Activated CD8-positive, alpha-beta T cell treated with anti-CD3 and anti-CD28 coated beads for 36 hours (primary cell): ENCODE results near the gene HSFX4. TPM values are rescaled to one million over a fixed set of nuclear protein-coding genes. Genes with fewer than 3 reads are reported as not detected.
"Not testable (repeated sequence)": the region's sequence is repeated elsewhere in the genome, so short reads cannot be mapped to it uniquely, and the experiment has no call there.

Source experiments
- ATAC-seq: fragments of 200-7000 bp; cut with Tn5 transposase; one replicate; pipeline ENCODE4 v1.10.0; 2021; ENCODE audit warnings: mild to moderate bottlenecking, moderate library complexity
- CTCF ChIA-PET: fragments of 350-600 bp; sonication (Branson Sonifier 250); formaldehyde crosslinking; loops from one replicate; lab custom pipeline; 2021; ENCODE audit warnings: antibody characterized with exemption; lab: Charles Lee
- POLR2A ChIA-PET: fragments of 350-600 bp; sonication (Branson Sonifier 250); formaldehyde crosslinking; loops from one replicate; lab custom pipeline; 2021; ENCODE audit warnings: antibody characterized with exemption; lab: Charles Lee
- DNase-seq: peaks from one replicate; pipeline ENCODE4 v3.0.0-alpha.2; 2020
- H3K27ac Mint-ChIP-seq: one replicate; pipeline ENCODE4 v1.8.0; 2021; ENCODE audit warnings: mild to moderate bottlenecking, mixed read lengths
- H3K27me3 Mint-ChIP-seq: one replicate; pipeline ENCODE4 v1.8.0; 2021; ENCODE audit warnings: mixed read lengths
- H3K36me3 Mint-ChIP-seq: one replicate; pipeline ENCODE4 v1.8.0; 2021; ENCODE audit warnings: low read depth, mixed read lengths
- H3K4me1 Mint-ChIP-seq: one replicate; pipeline ENCODE4 v1.8.0; 2021; ENCODE audit warnings: low read depth, mixed read lengths
- H3K4me3 Mint-ChIP-seq: one replicate; pipeline ENCODE4 v1.8.0; 2021; ENCODE audit warnings: mild to moderate bottlenecking, moderate library complexity, mixed read lengths
- H3K9me3 Mint-ChIP-seq: one replicate; pipeline ENCODE4 v1.8.0; 2021; ENCODE audit warnings: mixed read lengths
- intact Hi-C: fragments of 100-400 bp; cut with micrococcal nuclease; formaldehyde crosslinking; loops from one replicate; pipeline ENCODE4 v1.10.0; 2022
- total RNA-seq, 2 experiments: library from RNA; stranded (reverse); gene quantifications; one replicate each; pipeline ENCODE4 v1.2.3, GENCODE V29; 2021
- TF ChIP-seq, protein P1 (sequence below): fragments of 200-600 bp; IDR thresholded peaks from one replicate; pipeline ENCODE4 v1.8.0; 2022; ENCODE audit warnings: antibody characterized with exemption, mild to moderate bottlenecking

Gene HSFX4
- total RNA-seq, 2 experiments from 2014 or later, result not detected

DNA sequence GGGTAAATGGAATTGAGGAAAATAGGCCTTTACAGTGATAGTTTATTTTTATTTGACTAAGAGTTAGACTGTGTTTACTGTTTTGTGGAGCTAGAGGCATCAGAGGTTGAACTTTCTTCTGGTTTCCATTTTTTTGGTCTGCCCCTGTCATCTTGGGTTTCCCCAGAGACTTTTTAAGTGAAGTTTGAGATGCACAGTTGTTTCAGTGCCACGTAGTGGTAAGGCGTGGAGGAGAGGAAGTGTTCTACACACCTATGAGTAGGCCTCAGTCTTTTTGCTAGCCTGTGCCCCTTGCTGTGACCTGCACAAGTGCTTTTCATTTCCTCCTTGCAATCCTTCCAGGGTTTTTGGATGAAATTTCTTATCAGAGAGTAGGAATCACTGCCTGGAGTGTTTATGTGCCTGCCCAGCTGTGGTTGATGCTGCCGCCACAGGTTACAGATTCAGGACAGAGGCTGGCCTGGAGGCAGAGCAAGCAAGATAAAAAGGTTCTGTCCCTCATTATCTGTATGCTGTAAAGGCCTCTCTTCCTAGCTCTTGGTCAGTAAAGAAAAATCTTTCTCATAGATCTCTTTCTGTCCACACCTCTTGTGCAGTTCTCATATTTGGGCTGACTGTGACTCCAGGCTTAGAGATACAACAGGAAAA, 12.5 kb upstream of the HSFX4 start:
- CTCF ChIA-PET, result interaction anchor here (0.8 to 1.2 kb wide), 3 partner anchors 21 to 114 kb away, joined by 3 read pairs; partner anchors contain the start of gene EOLA2
- Mint-ChIP-seq H3K36me3 (peaks cover 1% of the 10 kb centered on the region), H3K9me3 (peaks cover 5% of the 10 kb centered on the region), H3K4me3 (no peak overlapping the region), H3K27me3 (no peaks in the 10 kb centered on the region), H3K27ac (peak overlapping the region; percentile 59), H3K4me1 (peaks cover 14% of the 10 kb centered on the region)
- peak; percentile 97 for ATAC-seq
- TF ChIP-seq, protein P1, sequence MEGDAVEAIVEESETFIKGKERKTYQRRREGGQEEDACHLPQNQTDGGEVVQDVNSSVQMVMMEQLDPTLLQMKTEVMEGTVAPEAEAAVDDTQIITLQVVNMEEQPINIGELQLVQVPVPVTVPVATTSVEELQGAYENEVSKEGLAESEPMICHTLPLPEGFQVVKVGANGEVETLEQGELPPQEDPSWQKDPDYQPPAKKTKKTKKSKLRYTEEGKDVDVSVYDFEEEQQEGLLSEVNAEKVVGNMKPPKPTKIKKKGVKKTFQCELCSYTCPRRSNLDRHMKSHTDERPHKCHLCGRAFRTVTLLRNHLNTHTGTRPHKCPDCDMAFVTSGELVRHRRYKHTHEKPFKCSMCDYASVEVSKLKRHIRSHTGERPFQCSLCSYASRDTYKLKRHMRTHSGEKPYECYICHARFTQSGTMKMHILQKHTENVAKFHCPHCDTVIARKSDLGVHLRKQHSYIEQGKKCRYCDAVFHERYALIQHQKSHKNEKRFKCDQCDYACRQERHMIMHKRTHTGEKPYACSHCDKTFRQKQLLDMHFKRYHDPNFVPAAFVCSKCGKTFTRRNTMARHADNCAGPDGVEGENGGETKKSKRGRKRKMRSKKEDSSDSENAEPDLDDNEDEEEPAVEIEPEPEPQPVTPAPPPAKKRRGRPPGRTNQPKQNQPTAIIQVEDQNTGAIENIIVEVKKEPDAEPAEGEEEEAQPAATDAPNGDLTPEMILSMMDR, result no peak
- POLR2A ChIA-PET, result no interaction called here
- DNase-seq, result peak; percentile 51
- intact Hi-C loops, result no loop called here

- H3K4me1 Mint-ChIP-seq, POLR2A ChIA-PET, H3K4me3 Mint-ChIP-seq, CTCF ChIA-PET, ATAC-seq, DNase-seq, H3K36me3 Mint-ChIP-seq, intact Hi-C loops, H3K9me3 Mint-ChIP-seq, H3K27ac Mint-ChIP-seq, H3K27me3 Mint-ChIP-seq: not testable (repeated sequence)
Measured at GRCh38 chrX:149923836-149924235, 5.5 kb upstream of the HSFX4 start.

GRCh38 chrX:149924434-149924833, 4.9 kb upstream of the HSFX4 start:
- CTCF ChIA-PET, H3K9me3 Mint-ChIP-seq, H3K27ac Mint-ChIP-seq, H3K4me1 Mint-ChIP-seq, POLR2A ChIA-PET, H3K4me3 Mint-ChIP-seq, intact Hi-C loops, H3K36me3 Mint-ChIP-seq, H3K27me3 Mint-ChIP-seq, DNase-seq: not testable (repeated sequence)
- ATAC-seq, result peak; percentile 48

GRCh38 chrX:149927245-149927963, 2.0 kb upstream of the HSFX4 start:
- H3K27me3 Mint-ChIP-seq, H3K27ac Mint-ChIP-seq, H3K36me3 Mint-ChIP-seq, CTCF ChIA-PET, intact Hi-C loops, H3K9me3 Mint-ChIP-seq, DNase-seq, H3K4me1 Mint-ChIP-seq, H3K4me3 Mint-ChIP-seq, POLR2A ChIA-PET: not testable (repeated sequence)
- peak; percentile 61 for ATAC-seq

GRCh38 chrX:149927964-149928258, 1.5 kb upstream of the HSFX4 start:
- H3K4me3 Mint-ChIP-seq, H3K9me3 Mint-ChIP-seq, H3K27ac Mint-ChIP-seq, DNase-seq, H3K27me3 Mint-ChIP-seq, H3K36me3 Mint-ChIP-seq, intact Hi-C loops, H3K4me1 Mint-ChIP-seq, ATAC-seq, POLR2A ChIA-PET, CTCF ChIA-PET: not testable (repeated sequence)

DNA sequence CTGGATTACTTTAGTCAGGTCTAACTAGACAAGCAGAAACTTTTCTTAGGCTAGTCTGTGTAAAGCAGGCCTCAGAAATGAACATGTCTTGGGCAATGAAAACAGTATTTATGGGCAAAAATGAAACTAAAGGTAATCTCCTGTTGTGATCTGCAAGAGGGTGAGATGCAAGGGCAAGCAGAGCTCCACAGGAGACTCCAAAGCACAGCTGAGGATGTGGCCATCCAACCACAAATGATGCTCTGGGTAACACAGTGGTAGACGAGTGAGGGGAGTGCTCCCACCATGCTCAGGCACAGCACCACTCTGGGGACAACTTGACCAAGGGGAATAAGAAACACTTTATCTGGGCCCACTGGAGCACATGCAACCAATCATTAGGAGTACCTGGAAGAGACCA, 738 bp upstream of the HSFX4 start:
- H3K27ac Mint-ChIP-seq, H3K4me3 Mint-ChIP-seq, H3K4me1 Mint-ChIP-seq, DNase-seq, ATAC-seq, POLR2A ChIA-PET, H3K36me3 Mint-ChIP-seq, intact Hi-C loops, CTCF ChIA-PET, H3K27me3 Mint-ChIP-seq, H3K9me3 Mint-ChIP-seq: not testable (repeated sequence)

DNA sequence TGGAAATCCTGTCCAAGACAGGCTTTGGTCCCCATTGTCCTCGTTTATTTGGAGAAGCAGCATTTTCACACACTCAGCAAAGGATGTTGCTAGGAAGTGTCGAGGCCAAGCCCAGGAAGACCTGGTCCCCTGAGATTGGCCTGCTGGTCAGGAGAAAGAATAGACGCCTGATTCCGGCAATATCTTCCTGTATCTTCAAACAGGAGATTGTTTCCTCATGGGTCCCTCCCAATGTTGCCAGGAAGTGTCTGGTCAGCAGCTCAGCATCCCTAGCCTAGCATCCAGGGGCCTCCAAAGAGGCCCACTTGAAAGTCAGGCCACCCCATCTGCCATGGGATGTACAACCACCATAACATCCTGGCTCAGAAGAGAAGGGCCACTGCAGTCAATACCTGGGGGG, 2.0 kb downstream of the HSFX4 start:
- intact Hi-C loops, result loop anchor here (10.0 kb wide), 2 partner anchors 387 to 427 kb away; partner anchors contain the start of genes EOLA1, HSFX3 and IDS
- H3K4me1 Mint-ChIP-seq, H3K27ac Mint-ChIP-seq, H3K27me3 Mint-ChIP-seq, H3K9me3 Mint-ChIP-seq, DNase-seq, ATAC-seq, CTCF ChIA-PET, H3K36me3 Mint-ChIP-seq, H3K4me3 Mint-ChIP-seq, POLR2A ChIA-PET: not testable (repeated sequence)

- H3K27me3 Mint-ChIP-seq, DNase-seq, H3K9me3 Mint-ChIP-seq, H3K4me3 Mint-ChIP-seq, H3K36me3 Mint-ChIP-seq, H3K4me1 Mint-ChIP-seq, H3K27ac Mint-ChIP-seq, POLR2A ChIA-PET, CTCF ChIA-PET, ATAC-seq: not testable (repeated sequence)
- intact Hi-C loops, result loop anchor here (10.0 kb wide), 2 partner anchors 387 to 427 kb away; partner anchors contain the start of genes EOLA1, HSFX3 and IDS
Measured at GRCh38 chrX:149932150-149932549, 2.8 kb downstream of the HSFX4 start.

- DNase-seq, H3K36me3 Mint-ChIP-seq, H3K27me3 Mint-ChIP-seq, H3K27ac Mint-ChIP-seq, CTCF ChIA-PET, H3K9me3 Mint-ChIP-seq, POLR2A ChIA-PET, H3K4me1 Mint-ChIP-seq, ATAC-seq, H3K4me3 Mint-ChIP-seq: not testable (repeated sequence)
- intact Hi-C loops, result loop anchor here (10.0 kb wide), 2 partner anchors 388 to 428 kb away; partner anchors contain the start of genes EOLA1, HSFX3 and IDS
Measured at GRCh38 chrX:149932970-149933369, 3.6 kb downstream of the HSFX4 start.

- CTCF ChIA-PET, H3K27me3 Mint-ChIP-seq, H3K4me3 Mint-ChIP-seq, H3K36me3 Mint-ChIP-seq, ATAC-seq, DNase-seq, H3K27ac Mint-ChIP-seq, H3K4me1 Mint-ChIP-seq, POLR2A ChIA-PET, H3K9me3 Mint-ChIP-seq: not testable (repeated sequence)
- intact Hi-C loops, result loop anchor here (10.0 kb wide), 2 partner anchors 389 to 429 kb away; partner anchors contain the start of genes EOLA1, HSFX3 and IDS
Measured at GRCh38 chrX:149933547-149933946, 4.2 kb downstream of the HSFX4 start.

DNA sequence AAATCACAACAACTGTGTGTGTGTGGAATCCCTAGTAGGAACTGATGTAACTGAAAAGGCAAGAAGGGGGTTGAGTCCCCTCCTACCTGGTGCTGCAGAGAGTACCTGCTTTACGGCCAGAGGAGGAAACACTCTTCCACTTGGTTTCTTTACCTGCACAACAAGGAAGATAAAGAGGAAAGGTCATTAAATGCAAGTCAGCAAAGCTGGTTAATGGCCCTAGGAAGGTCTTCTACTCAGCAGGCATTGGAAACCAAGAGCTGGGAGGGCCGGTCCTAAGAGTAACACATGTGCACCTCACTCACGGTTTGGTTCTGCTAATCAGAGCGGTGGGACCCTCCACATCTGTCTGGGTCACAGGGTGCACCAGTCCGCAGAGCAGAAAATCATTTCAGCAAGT, 8.0 kb downstream of the HSFX4 start:
- H3K27me3 Mint-ChIP-seq, H3K36me3 Mint-ChIP-seq, DNase-seq, H3K4me1 Mint-ChIP-seq, ATAC-seq, POLR2A ChIA-PET, H3K9me3 Mint-ChIP-seq: not testable (repeated sequence)
- intact Hi-C loops, result loop anchor here (10.0 kb wide), 2 partner anchors 393 to 433 kb away; partner anchors contain the start of genes EOLA1, HSFX3 and IDS
- CTCF ChIA-PET, result interaction anchor here (0.8 to 1.5 kb wide), 2 partner anchors 21 to 25 kb away, joined by 3 to 4 read pairs; no protein-coding TSS in a partner anchor
- peak overlapping the region; percentile 97 for H3K27ac Mint-ChIP-seq
- H3K4me3 Mint-ChIP-seq, result peak overlapping the region; percentile 81
